HepG2 (cell line): ENCODE data around the gene CAPN7. TPM values are rescaled to one million over a fixed set of nuclear protein-coding genes. Genes with fewer than 3 reads are reported as not detected.

ENCODE experiments used
- ADNP ChIP-seq: sonication (generic); formaldehyde crosslinking; IDR thresholded peaks from 2 replicates; pipeline ENCODE4 v1.4.0; 2020; ENCODE audit warnings: missing genetic modification reagents
- DMTF1 ChIP-seq: sonication (generic); formaldehyde crosslinking; IDR thresholded peaks from 2 replicates; pipeline ENCODE4 v1.4.0; 2020; ENCODE audit warnings: mild to moderate bottlenecking, missing genetic modification reagents
- DRAP1 ChIP-seq: IDR thresholded peaks from 2 replicates; pipeline ENCODE4 v1.6.1; 2016; ENCODE audit warnings: missing genetic modification reagents, missing compliant biosample characterization
- KDM1A ChIP-seq: IDR thresholded peaks from 2 replicates; pipeline ENCODE4 v1.6.1; 2016; ENCODE audit warnings: missing compliant biosample characterization
- NPAS2 ChIP-seq: sonication (generic); formaldehyde crosslinking; IDR thresholded peaks from 2 replicates; pipeline ENCODE4 v1.8.0; 2022; ENCODE audit warnings: mild to moderate bottlenecking, missing genetic modification reagents, borderline replicate concordance
- RAD21 ChIP-seq: fragments of 450-650 bp; formaldehyde crosslinking; IDR thresholded peaks from 2 replicates; pipeline ENCODE4 v1.5.0; 2020; ENCODE audit warnings: mild to moderate bottlenecking
- REST ChIP-seq, 2 experiments: IDR thresholded peaks; 2 replicates each; pipeline ENCODE4 v1.6.1; 2011 to 2012; ENCODE audit warnings: low read length in 2 of 2, borderline replicate concordance in 1 of 2, low read depth in 1 of 2, mild to moderate bottlenecking in 1 of 2, moderate library complexity in 1 of 2
- SMAD1 ChIP-seq: sonication (generic); formaldehyde crosslinking; IDR thresholded peaks from 2 replicates; pipeline ENCODE4 v1.4.0; 2020; ENCODE audit warnings: missing genetic modification reagents, low read depth, mild to moderate bottlenecking, borderline replicate concordance
- TAF1 ChIP-seq: sonication (generic); formaldehyde crosslinking; IDR thresholded peaks from 2 replicates; pipeline ENCODE4 v1.4.0; 2020; ENCODE audit warnings: missing genetic modification reagents
- ZNF354B ChIP-seq: sonication (generic); formaldehyde crosslinking; IDR thresholded peaks from 2 replicates; pipeline ENCODE4 v1.8.0; 2022; ENCODE audit warnings: mild to moderate bottlenecking, missing genetic modification reagents
- ZNF724P ChIP-seq: sonication (generic); formaldehyde crosslinking; IDR thresholded peaks from 2 replicates; pipeline ENCODE4 v1.8.0; 2022; ENCODE audit warnings: missing genetic modification reagents, borderline replicate concordance
- polyA plus RNA-seq, 8 experiments: library from polyadenylated mRNA; depleted of rRNA in 3 of 8; stranded (reverse) in 7 of 8; unstranded in 1 of 8; fragments of >200 nt; fragmentation: Illumina TruSeq in 4 of 8; extraction: Trizol in 4 of 8; gene quantifications; 2 replicates each; pipeline versions ENCODE4 v1.2.1 to v1.2.3, GENCODE V29; 2011 to 2016; ENCODE audit warnings: low read depth in 4 of 8, missing spikeins in 1 of 8, mixed read lengths in 1 of 8; ENCODE audit not compliant: insufficient read depth in 1 of 8
- total RNA-seq, 5 experiments: library from RNA; depleted of rRNA; stranded (reverse); fragments of >200 nt; fragmentation: Illumina TruSeq; extraction: Trizol; gene quantifications; 2 replicates each; pipeline ENCODE4 v1.2.3, GENCODE V29; 2016; ENCODE audit warnings: low read depth in 1 of 5

The CAPN7 gene
- total and polyA plus RNA-seq, 2 of the 13 experiments (the other 11 are each of a cell fraction or from before 2014, with no cell fraction given): 16.7 to 36.8 TPM

GRCh38 chr3:15266510-15267376 is 60.7 kb downstream of the CAPN7 start (continued):
- TF ChIP-seq REST (IDR thresholded peaks at IDR 0.05; ENCODE audit: borderline replicate concordance in 1 of 2, low read depth in 1 of 2, low read length in 2 of 2): no peak
- no peak for TF ChIP-seq ADNP (CRISPR knock-in tag)
- no peak for TF ChIP-seq TAF1 (CRISPR knock-in tag)
- TF ChIP-seq KDM1A (CRISPR knock-in tag): no peak
- no peak for TF ChIP-seq ZNF354B (CRISPR knock-in tag)
- TF ChIP-seq DRAP1 (CRISPR knock-in tag): no peak
- no peak for TF ChIP-seq ZNF724P (CRISPR knock-in tag)
- no peak for TF ChIP-seq SMAD1
- no peak for TF ChIP-seq DMTF1
- TF ChIP-seq NPAS2 (CRISPR knock-in tag): no peak
- TF ChIP-seq RAD21: no peak
- TF ChIP-seq, all 625 proteins: peak for 0
